ENCODE measurements around the gene RAI1.

RAI1 gene

GRCh38 chr17:17770632-17771044, 89.4 kb downstream of the RAI1 start:
- DNase-seq = no peak

DNA sequence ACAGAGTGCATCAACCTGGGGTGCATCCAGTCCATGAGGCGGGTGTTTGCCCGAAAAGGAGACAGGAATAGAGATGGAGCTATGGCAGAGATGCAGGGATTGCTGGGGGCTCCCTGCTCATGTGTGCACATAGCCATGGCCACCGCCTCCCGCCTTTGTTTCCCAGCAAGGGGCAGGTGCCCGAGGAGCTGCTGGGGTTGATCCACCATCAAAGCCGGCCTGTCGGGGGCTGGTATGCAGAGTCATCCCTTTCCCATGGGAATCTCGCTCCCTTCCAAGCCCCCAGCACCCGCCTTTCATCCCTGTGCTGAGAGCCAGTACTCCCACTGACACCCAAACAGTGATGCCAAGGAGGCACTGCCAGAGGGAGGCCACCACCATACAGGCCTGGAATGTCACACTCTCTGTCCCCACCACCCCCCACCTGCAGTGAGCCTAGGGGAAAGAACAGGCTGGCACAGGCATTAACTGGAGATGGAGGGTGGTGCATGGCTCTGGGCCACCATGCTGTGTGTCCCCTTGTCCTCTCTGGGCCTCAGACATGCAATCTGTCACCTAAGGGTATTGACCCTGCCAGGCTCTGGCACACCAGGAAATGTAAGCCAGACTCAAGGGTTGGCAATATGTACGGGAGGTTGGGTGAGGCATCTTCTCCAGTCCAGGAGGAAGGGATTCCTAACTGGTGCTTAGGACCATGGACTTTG, 90.4 kb downstream of the RAI1 start:
- DNase-seq = no peak

- DNase-seq = no peak
Observed at GRCh38 chr17:17772231-17772630, 91.0 kb downstream of the RAI1 start.

DNA sequence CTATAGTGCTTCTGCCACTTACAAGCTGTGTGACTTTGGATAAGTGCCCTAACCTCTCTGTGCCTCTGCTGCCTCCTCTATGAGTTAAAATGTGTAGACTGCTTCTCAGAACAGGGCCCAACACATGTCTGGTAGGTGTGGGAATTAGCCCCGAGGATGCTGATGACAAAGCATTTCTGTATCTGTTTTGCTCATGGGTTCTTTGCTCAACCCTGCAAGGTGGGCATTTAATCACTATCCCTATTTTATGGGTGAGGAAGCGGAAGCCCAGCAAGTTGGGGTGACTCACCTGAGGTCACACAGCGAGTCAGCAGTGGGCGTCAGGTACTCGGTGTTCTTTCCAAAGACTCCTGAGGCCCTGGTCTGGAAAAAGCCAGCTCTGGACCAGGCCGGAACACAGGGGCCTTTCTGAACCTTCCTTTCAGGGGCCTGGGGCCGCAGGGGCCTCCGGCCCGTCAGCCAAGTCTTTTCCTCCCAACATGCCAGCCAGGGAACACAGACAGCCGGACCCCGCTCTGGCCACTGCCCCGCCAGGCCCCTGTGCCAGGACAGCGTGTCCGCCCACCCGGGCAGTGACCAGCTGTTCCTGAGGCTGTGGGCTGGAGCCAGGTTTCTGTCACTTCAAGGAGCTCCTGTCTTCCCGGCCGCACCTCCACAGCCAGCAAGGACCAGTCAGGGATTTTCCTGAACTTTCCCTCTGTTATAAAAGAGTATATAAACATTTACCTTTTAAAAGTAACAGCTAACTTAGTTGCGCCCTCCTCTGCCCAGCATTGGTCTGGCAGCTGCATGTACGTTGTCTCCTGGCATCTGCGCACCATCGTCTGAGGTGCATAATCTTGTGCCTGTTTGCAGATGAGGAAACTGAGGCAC, 93.0 kb downstream of the RAI1 start:
- no peak for DNase-seq

- DNase-seq = no peak
Observed at GRCh38 chr17:17776889-17777288, 95.6 kb downstream of the RAI1 start.

GRCh38 chr17:17778308-17779014, 97.2 kb downstream of the RAI1 start:
- no peak for DNase-seq

DNA sequence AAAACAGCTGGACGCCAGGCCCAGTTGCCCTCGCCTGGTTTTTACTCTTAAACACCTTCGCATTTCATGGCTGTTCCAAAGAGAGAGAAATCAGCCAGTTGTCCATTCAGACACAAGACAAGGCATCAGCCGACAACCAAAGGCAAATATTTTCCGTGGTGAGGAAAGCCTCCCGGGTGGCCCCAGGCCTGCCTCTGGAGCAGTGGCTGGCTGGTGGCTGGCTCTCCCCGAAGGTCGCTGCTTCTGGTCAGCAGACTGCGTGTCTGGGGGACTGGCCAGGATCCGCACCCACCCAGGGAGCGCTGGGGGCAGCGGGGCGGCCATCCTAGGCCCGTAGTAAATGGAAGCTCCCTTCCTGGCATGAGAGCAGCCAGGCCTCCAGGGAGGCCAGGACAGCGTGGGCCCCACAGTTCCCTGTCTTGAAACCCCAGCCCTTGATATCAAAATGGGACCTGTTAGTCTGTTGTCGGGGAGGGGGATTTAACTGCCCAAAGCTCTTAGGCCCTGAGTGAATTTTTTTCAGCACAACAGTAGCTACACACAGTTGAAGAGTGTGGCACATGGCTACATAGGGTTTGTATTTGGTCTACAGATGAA, 97.9 kb downstream of the RAI1 start:
- no peak for DNase-seq

DNA sequence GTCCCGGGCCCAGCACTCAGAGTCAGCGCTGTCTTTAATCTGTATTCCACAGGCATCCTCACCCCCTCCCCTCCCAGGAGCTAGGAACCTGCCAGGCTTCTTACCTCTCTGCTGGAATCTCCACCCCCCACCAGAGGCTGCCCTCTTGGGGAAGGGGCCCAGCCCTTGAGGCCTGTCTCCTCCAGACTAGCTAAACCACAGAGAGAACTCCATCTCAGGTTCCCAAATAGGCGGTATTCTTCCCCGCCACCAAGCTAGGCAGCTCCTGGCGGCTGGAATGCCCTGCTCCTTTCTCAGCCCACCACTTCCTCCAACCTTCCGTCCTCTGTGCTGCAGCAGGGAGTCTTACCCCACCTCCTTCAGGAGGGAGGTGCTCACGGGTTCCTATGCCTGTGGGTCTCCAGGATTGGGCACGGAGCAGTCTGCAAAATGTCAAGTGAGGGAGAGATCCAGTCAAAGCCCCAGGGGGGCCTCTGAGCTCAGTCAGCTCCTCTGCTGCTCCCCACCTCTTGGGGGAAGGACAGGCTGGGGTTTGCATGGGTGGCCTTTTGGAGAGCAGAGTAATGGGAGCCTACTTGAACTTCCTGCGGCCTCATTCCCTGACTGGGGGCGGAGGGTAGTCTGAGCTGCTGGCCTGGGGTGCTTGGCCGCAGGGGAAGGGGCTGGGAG, 99.8 kb downstream of the RAI1 start:
- no peak for DNase-seq

DNA sequence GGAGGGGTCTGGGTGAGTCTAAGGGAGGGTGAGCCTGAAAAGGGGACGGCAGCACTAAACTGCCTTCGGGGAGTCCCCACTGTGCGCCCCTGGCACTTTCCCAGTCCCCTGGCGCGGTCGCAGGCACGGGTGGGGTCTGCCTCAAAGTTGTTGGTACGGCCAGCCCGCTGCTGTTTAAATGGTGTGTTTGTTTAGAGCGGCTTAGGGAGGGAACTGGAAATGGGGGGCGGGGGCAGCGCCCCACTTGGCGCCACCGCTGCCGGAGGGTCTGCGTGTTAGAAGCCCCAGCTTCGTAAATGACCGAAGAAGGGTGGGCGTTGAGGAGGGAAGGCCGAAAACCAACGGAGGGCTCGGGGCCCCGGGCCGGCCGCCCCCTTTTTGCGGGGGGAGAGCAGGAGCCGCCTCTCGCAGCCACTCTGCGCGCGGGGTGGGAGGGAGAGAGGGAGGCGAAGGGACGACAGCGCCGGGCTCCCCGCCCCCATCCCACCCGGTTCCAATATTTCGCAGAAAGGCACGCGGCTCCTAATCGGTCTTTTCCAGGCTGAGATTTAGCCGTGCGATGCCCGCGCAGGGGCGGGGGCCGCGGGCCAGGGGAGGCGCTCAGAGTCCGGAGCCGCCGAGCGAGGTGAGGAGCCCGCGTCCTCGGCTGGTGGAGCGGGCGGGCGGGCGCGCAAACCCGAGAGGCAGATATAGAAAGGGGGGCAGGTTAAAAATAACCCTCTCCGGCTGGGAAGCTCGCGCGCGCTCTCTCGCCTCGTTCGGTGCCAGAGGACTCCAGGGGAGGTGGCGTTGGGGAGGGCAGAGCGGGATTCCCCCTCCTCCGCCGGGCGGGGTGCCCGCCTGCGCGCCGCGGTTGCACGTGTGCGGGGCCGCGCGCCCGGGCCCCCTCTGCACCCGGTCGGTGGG, 100.6 kb downstream of the RAI1 start:
- no peak for DNase-seq

DNA sequence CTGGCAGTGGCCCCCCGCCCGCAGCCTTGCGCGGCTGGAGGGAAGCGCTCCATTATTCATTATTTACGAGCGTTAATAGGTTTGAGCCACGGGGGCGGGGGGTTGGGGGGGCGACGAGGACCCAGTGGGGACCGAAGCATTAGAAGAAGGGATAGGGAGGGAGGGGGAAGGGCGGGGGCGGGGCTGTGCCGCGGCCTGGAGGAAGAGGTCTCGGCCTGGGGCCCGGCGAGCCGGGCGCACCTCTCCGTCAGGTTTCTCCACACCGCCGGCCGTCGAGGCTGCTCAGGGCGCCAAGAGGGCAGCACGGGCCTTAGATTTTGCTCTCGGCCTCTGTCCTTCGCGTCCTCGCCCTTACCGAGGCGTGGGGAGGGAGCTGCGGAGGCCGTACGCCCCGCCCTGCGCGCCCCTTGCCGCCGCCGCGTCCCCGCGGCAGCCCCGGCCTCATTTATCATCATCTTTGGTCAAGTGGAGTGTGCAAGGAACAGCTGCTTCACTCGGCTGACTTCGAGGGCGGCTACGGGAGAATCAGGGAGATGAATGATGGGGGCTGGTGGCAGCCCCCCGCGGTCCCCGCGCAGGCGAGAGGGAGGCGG, 101.4 kb downstream of the RAI1 start:
- no peak for DNase-seq

GRCh38 chr17:17783116-17783824, 102.0 kb downstream of the RAI1 start:
- peak; percentile 67 for DNase-seq

DNA sequence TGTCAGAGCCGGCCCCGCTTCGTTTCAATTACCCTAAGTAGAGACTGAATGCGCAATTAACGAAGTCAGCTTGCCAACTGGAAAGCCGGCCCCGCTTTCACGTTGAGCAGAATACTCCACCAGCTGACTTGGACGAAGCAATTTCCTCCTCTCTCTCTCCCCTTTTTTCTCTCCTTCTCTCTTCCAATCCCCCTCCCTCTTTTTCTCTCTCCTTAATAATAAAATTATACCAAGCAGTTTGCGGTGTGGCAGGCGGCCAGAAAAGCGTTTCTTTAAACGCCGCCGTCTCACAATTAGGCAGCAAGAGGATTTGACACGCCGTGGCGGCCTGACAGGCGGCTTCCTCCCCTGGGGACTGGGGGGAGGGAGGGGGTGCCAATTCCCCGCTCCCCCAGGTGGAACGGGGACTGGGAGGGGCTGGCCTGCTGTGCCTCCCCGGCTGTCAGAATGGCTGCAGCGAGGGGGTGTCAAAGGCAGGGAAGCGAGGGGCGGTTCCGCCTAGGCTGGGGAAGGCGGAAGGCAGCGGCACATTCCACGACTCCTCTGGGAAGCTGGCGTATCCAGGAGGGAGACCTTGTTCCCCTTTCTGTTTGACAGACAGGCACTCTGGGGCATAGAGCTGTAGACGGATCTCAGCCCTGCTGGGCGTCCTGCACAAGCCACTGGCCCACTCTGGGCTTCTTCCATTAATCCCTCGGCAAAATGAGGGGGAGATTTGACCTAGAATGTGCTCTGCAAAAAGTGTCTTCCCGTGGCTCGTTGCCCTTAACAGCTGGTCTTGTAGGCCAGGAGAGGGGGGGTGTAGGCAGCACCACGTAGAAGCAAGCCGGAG, 102.8 kb downstream of the RAI1 start:
- DNase-seq = peak; percentile 96

GRCh38 chr17:17784657-17785267, 103.5 kb downstream of the RAI1 start:
- no peak for DNase-seq

- peak; percentile 68 for DNase-seq
Observed at GRCh38 chr17:17785407-17785806, 104.1 kb downstream of the RAI1 start.

DNA sequence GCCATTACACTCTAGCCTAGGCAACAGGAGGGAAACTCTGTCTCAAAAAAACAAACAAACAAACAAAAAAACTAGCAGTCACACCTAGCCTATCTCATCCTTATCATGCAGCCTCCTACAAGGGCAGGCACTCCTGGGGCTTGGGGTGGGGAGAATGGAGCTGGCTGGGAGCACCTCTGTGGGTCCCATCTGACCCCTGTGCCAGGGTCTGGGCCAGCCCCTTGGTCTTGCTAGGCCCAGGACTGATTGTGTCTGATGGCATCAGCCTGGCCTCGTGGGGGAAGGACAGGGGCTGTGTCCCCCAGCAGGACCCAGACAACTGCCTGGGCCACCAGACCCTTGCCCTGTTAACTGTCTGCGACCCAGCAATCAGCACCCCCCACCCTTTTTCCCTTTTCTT, 105.7 kb downstream of the RAI1 start:
- DNase-seq = no peak

DNA sequence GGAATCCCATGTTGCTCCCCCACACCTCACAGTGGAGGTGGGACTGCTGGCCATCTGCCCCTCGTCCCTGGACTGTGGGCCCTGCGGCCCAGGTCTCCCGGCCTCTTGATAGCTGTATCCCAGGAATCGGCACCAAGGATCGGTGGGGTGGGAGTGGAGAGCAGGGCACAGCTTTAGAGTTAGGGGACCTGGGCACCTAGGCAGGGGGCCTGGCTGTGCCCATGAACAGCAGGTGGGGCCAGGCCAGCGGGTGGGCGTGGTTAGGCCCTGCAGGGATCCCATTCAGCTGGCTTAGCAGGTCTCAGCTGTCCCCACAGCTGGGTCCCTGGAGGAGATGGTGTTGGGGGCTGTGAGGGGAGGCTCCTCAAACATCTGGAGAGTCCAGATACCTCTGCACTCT, 106.3 kb downstream of the RAI1 start:
- no peak for DNase-seq

- no peak for DNase-seq
Observed at GRCh38 chr17:17788967-17789366, 107.7 kb downstream of the RAI1 start.

DNA sequence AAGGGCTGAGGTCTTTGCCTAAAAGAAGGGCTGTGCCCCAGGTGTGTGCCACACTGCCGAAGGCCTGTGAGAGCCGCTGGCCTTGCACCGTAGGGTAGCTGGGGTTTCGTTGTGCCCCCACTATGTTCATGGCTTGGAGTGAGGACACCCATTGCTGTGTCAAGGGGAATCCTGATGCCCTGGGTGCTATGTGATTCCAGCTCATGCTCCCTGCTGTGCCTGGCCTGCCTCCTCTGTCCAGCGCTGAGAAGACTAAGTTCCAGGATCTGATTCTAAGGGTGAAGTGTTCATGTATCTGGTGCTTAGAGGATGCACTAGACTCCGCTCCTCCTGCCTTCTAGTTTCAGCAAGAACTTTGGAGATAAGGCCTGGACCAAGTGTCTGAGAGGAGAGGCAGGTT, 108.2 kb downstream of the RAI1 start:
- DNase-seq = no peak

Data from NCI-H1436 treated with DMSO at 0.1 percent for 48 hours (cell line).